H9 (cell line): Measurements from ENCODE around the gene AATK. TPM values are rescaled to one million over a fixed set of nuclear protein-coding genes. Genes with fewer than 3 reads are reported as not detected.
A peak's percentile ranks its signal among the peaks of the same experiment; 100 is the strongest.

Experiments
- DNase-seq: peaks from one replicate; pipeline ENCODE4 v3.0.0-alpha.2; 2017
- H2AFZ ChIP-seq: one replicate; pipeline ENCODE4 v1.6.1; 2013; ENCODE audit warnings: mild to moderate bottlenecking, low read length, control low read depth, moderate library complexity
- H2AK5ac ChIP-seq: 2 replicates; pipeline ENCODE4 v1.6.1; 2013; ENCODE audit warnings: low read length, control low read depth, mixed read lengths; ENCODE audit not compliant: insufficient read length
- H2BK120ac ChIP-seq: one replicate; pipeline ENCODE4 v1.6.1; 2013; ENCODE audit warnings: low read depth, mild to moderate bottlenecking, low read length, control low read depth, inconsistent platforms; ENCODE audit not compliant: poor library complexity, severe bottlenecking
- H2BK12ac ChIP-seq: 2 replicates; pipeline ENCODE4 v1.6.1; 2013; ENCODE audit warnings: low read length, control low read depth, mixed read lengths, low read depth; ENCODE audit not compliant: insufficient read length
- H2BK15ac ChIP-seq: 2 replicates; pipeline ENCODE4 v1.6.1; 2013; ENCODE audit warnings: low read depth, low read length, control low read depth
- H2BK20ac ChIP-seq: one replicate; pipeline ENCODE4 v1.6.1; 2013; ENCODE audit warnings: low read depth, mild to moderate bottlenecking, low read length, control low read depth, inconsistent platforms; ENCODE audit not compliant: poor library complexity, severe bottlenecking
- H2BK5ac ChIP-seq: 2 replicates; pipeline ENCODE4 v1.6.1; 2013; ENCODE audit warnings: low read length, control low read depth, mixed read lengths; ENCODE audit not compliant: insufficient read length
- H3K14ac ChIP-seq: 2 replicates; pipeline ENCODE4 v1.6.1; 2013; ENCODE audit warnings: low read length, control low read depth; ENCODE audit not compliant: insufficient read depth
- H3K18ac ChIP-seq: 2 replicates; pipeline ENCODE4 v1.6.1; 2013; ENCODE audit warnings: low read depth, mild to moderate bottlenecking, mixed read lengths, low read length, control low read depth; ENCODE audit not compliant: insufficient read length
- H3K23ac ChIP-seq: 2 replicates; pipeline ENCODE4 v1.6.1; 2013; ENCODE audit warnings: low read length, control low read depth, mixed read lengths, low read depth; ENCODE audit not compliant: insufficient read length
- H3K23me2 ChIP-seq: 2 replicates; pipeline ENCODE4 v1.6.1; 2013; ENCODE audit warnings: low read depth, mild to moderate bottlenecking, mixed read lengths, low read length, control low read depth; ENCODE audit not compliant: insufficient read length, poor library complexity, severe bottlenecking
- H3K27ac ChIP-seq: 2 replicates; pipeline ENCODE4 v1.5.1; 2013; ENCODE audit warnings: low read length, control low read depth, mixed read lengths, low read depth; ENCODE audit not compliant: insufficient read length
- H3K27me3 ChIP-seq: 2 replicates; pipeline ENCODE4 v1.6.1; 2013; ENCODE audit warnings: low read length, control low read depth, inconsistent platforms; ENCODE audit not compliant: insufficient read depth
- H3K4ac ChIP-seq: 2 replicates; pipeline ENCODE4 v1.6.1; 2013; ENCODE audit warnings: low read depth, mild to moderate bottlenecking, control low read depth, inconsistent platforms, low read length, moderate library complexity
- H3K4me1 ChIP-seq: 2 replicates; pipeline ENCODE4 v1.6.1; 2013; ENCODE audit warnings: low read length, control low read depth, inconsistent platforms; ENCODE audit not compliant: insufficient read depth
- H3K4me2 ChIP-seq: 2 replicates; pipeline ENCODE4 v1.6.1; 2013; ENCODE audit warnings: low read length, control low read depth, mixed read lengths; ENCODE audit not compliant: insufficient read length, insufficient read depth
- H3K56ac ChIP-seq: 2 replicates; pipeline ENCODE4 v1.6.1; 2013; ENCODE audit warnings: low read depth, mild to moderate bottlenecking, mixed read lengths, low read length, control low read depth; ENCODE audit not compliant: insufficient read length
- H3K79me1 ChIP-seq: 2 replicates; pipeline ENCODE4 v1.6.1; 2013; ENCODE audit warnings: low read depth, mild to moderate bottlenecking, moderate library complexity, low read length, control low read depth, inconsistent platforms; ENCODE audit not compliant: insufficient read depth, poor library complexity, severe bottlenecking
- H3K79me2 ChIP-seq: 2 replicates; pipeline ENCODE4 v1.6.1; 2013; ENCODE audit warnings: low read length, control low read depth, inconsistent platforms; ENCODE audit not compliant: insufficient read depth
- H3K9ac ChIP-seq: 2 replicates; pipeline ENCODE4 v1.6.1; 2013; ENCODE audit warnings: low read length, control low read depth, mixed read lengths; ENCODE audit not compliant: insufficient read length; ENCODE audit errors: extremely low read depth
- H3K9me3 ChIP-seq: one replicate; pipeline ENCODE4 v1.6.1; 2013; ENCODE audit warnings: low read depth, low read length, inconsistent platforms; ENCODE audit not compliant: control insufficient read depth
- H3T11ph ChIP-seq: one replicate; pipeline ENCODE4 v1.6.1; 2013; ENCODE audit warnings: mild to moderate bottlenecking, low read length, control low read depth, inconsistent platforms
- H4K20me1 ChIP-seq: one replicate; pipeline ENCODE4 v1.6.1; 2013; ENCODE audit not compliant: control insufficient read depth, insufficient read length, insufficient read depth
- H4K5ac ChIP-seq: 2 replicates; pipeline ENCODE4 v1.6.1; 2013; ENCODE audit warnings: low read depth, mild to moderate bottlenecking, mixed read lengths, low read length, control low read depth; ENCODE audit not compliant: insufficient read length
- H4K8ac ChIP-seq: replicated peaks from 2 replicates; pipeline ENCODE4 v1.6.1; 2013; ENCODE audit warnings: low read length, control low read depth, mixed read lengths, low read depth; ENCODE audit not compliant: insufficient read length
- H4K91ac ChIP-seq: 2 replicates; pipeline ENCODE4 v1.6.1; 2013; ENCODE audit warnings: low read depth, mild to moderate bottlenecking, moderate library complexity, mixed read lengths, low read length, control low read depth; ENCODE audit not compliant: insufficient read length
- H3K27ac Mint-ChIP-seq, 3 experiments: 2 replicates in 2 of 3; 3 replicates in 1 of 3; pipeline ENCODE4 v1.8.0; 2020 to 2021; ENCODE audit warnings: mixed read lengths in 3 of 3, mild to moderate bottlenecking in 1 of 3, moderate library complexity in 1 of 3
- H3K27me3 Mint-ChIP-seq: 2 replicates; pipeline ENCODE4 v1.8.0; 2021; ENCODE audit warnings: low read depth, mild to moderate bottlenecking, moderate library complexity, mixed read lengths
- H3K36me3 Mint-ChIP-seq, 3 experiments: 2 replicates in 2 of 3; 3 replicates in 1 of 3; pipeline ENCODE4 v1.8.0; 2020 to 2021; ENCODE audit warnings: low read depth in 3 of 3, mixed read lengths in 3 of 3; ENCODE audit not compliant: insufficient read depth in 1 of 3
- H3K4me1 Mint-ChIP-seq, 2 experiments: 2 replicates each; pipeline ENCODE4 v1.8.0; 2020; ENCODE audit warnings: mixed read lengths in 2 of 2
- H3K4me3 Mint-ChIP-seq, 2 experiments: 2 replicates in 1 of 2; 3 replicates in 1 of 2; pipeline ENCODE4 v1.8.0; 2020 to 2021; ENCODE audit warnings: mild to moderate bottlenecking in 2 of 2, mixed read lengths in 2 of 2, moderate library complexity in 1 of 2
- H3K9me3 Mint-ChIP-seq, 2 experiments: 2 replicates in 1 of 2; 3 replicates in 1 of 2; pipeline ENCODE4 v1.8.0; 2020; ENCODE audit warnings: mild to moderate bottlenecking in 2 of 2, mixed read lengths in 2 of 2, moderate library complexity in 1 of 2
- CTCF ChIP-seq: fragments of 200-600 bp; sonication (generic); conservative IDR thresholded peaks from 3 replicates; pipeline ENCODE4 v1.8.0; 2021; ENCODE audit warnings: antibody characterized with exemption, mild to moderate bottlenecking
- WGBS: extraction: QIAGEN DNeasy Blood & Tissue Kit; methylation state at CpG from one replicate; pipeline ENCODE4 v1.1.7; 2013; ENCODE audit warnings: missing lambda C conversion rate, low lambda C conversion rate, mixed read lengths; ENCODE audit not compliant: insufficient read length; ENCODE audit errors: extremely low coverage; 5-methylcytosine and 5-hydroxymethylcytosine counted together
- long read RNA-seq: library from polyadenylated mRNA; unstranded; transcript quantifications from one replicate; pipeline ENCODE4 v2.0.0, GENCODE V29; 2020
- total RNA-seq: library from RNA; stranded (reverse); gene quantifications from 2 replicates; pipeline ENCODE4 v1.2.1, GENCODE V29; 2021

AATK gene
- 2.3 and 2.4 TPM in 2 replicates for total RNA-seq
- long read RNA-seq, partial matches to known transcripts, result 4 of 6 reads
- long read RNA-seq, other reads (novel, unspliced or antisense), result 2 of 6 reads

GRCh38 chr17:81166033-81166492, at the start of gene AATK:
TSS of gene AATK (minus strand) at chr17:81166221. CDS start at chr17:81165992, 229 bp downstream.
- Histone ChIP-seq H2AK5ac (no peak within 1 kb of the TSS), H3K18ac (no peak within 1 kb of the TSS), H3K9ac (no peak within 1 kb of the TSS), H4K91ac (no peak within 1 kb of the TSS), H3K27ac (no peak within 1 kb of the TSS), H3K4me1 (no peaks in the 10 kb centered on the region), H3K14ac (peak within 1 kb of the TSS; percentile 26), H2BK5ac (no peak within 1 kb of the TSS), H3K4me2 (no peak within 1 kb of the TSS), H3K9me3 (no peaks in the 10 kb centered on the region), H3K4ac (no peak within 1 kb of the TSS), H2BK120ac (no peak within 1 kb of the TSS), H2BK15ac (no peak within 1 kb of the TSS), H3T11ph (no peak within 1 kb of the TSS), H3K79me2 (no peaks in the 10 kb centered on the region), H3K56ac (no peak within 1 kb of the TSS), H4K8ac (no peak within 1 kb of the TSS), H3K23ac (no peak within 1 kb of the TSS), H2AFZ (no peak within 1 kb of the TSS), H3K23me2 (peaks cover 3% of the 10 kb centered on the region), H2BK12ac (no peak within 1 kb of the TSS), H4K20me1 (peaks cover 4% of the 10 kb centered on the region), H3K27me3 (no peaks in the 10 kb centered on the region), H4K5ac (no peak within 1 kb of the TSS), H3K79me1 (no peaks in the 10 kb centered on the region), H2BK20ac (no peak within 1 kb of the TSS)
- DNase-seq, result no peak
- Mint-ChIP-seq H3K27me3 (peaks cover 14% of the 10 kb centered on the region), H3K4me3 (peak within 1 kb of the TSS; percentile 57 to 73), H3K36me3 (no peaks in the 10 kb centered on the region), H3K27ac (no peak within 1 kb of the TSS), H3K4me1 (no peaks in the 10 kb centered on the region), H3K9me3 (no peaks in the 10 kb centered on the region)
- WGBS, result no CpG with 5 or more reads among the region's 62 CpGs
- no peak for TF ChIP-seq CTCF
